Sigmoid colon (tissue), 4 donors: ENCODE measurements around the gene OR10H3.

Experiments
- CTCF ChIP-seq, 4 experiments: fragments of 450-650 bp in 3 of 4; fragments of 200-600 bp in 1 of 4; IDR thresholded peaks; one replicate each; pipeline ENCODE4 v1.5.1; 2016 to 2019; ENCODE audit warnings: antibody characterized with exemption in 4 of 4, mild to moderate bottlenecking in 3 of 4, moderate library complexity in 2 of 4
- EP300 ChIP-seq, 4 donors: sonication (generic); formaldehyde crosslinking; IDR thresholded peaks; one replicate each; pipeline ENCODE4 v1.6.1; 2017; ENCODE audit warnings: antibody characterized with exemption in 4 of 4
- POLR2A ChIP-seq, 2 donors: fragments of 450-650 bp; IDR thresholded peaks; one replicate each; pipeline ENCODE4 v1.6.1; 2016; ENCODE audit warnings: antibody characterized with exemption in 2 of 2, mild to moderate bottlenecking in 2 of 2, moderate library complexity in 2 of 2
- POLR2AphosphoS5 ChIP-seq, 4 donors: sonication (generic); formaldehyde crosslinking; IDR thresholded peaks; one replicate each; pipeline ENCODE4 v1.6.1; 2017; ENCODE audit warnings: antibody characterized with exemption in 4 of 4

GRCh38 chr19:15701757-15702533 is 35.8 kb upstream of the OR10H3 start:
- TF ChIP-seq POLR2AphosphoS5 (IDR thresholded peaks at IDR 0.05), result no peak
- TF ChIP-seq CTCF (IDR thresholded peaks at IDR 0.05), result no peak
- TF ChIP-seq POLR2A (IDR thresholded peaks at IDR 0.05), result no peak
- no peak for TF ChIP-seq EP300 (IDR thresholded peaks at IDR 0.05)
